K562 (cell line): ENCODE results near the gene KLK15. TPM values are rescaled to one million over a fixed set of nuclear protein-coding genes. Genes with fewer than 3 reads are reported as not detected.

Experiments
- BCLAF1 ChIP-seq, 2 experiments: fragments of 450-650 bp in 1 of 2; IDR thresholded peaks; 2 replicates each; pipeline ENCODE4 v1.6.1; 2011 to 2017; ENCODE audit warnings: low read depth in 2 of 2, antibody characterized with exemption in 1 of 2, borderline replicate concordance in 1 of 2, low read length in 1 of 2, mild to moderate bottlenecking in 1 of 2, mixed read lengths in 1 of 2; ENCODE audit not compliant: control insufficient read depth in 1 of 2
- FUS ChIP-seq: fragments of 200-400 bp; formaldehyde crosslinking; optimal IDR thresholded peaks from 2 replicates; pipeline ENCODE3; 2017; ENCODE audit warnings: low read depth, low read length
- ILK ChIP-seq: fragments of 450-650 bp; IDR thresholded peaks from 2 replicates; pipeline ENCODE4 v1.6.1; 2016; ENCODE audit warnings: missing genetic modification characterization, low read depth, mild to moderate bottlenecking, missing compliant biosample characterization, moderate library complexity, borderline replicate concordance
- KLF6 ChIP-seq: fragments of 250-450 bp; sonication (Bioruptor Pico); IDR thresholded peaks from 2 replicates; pipeline ENCODE4 v1.4.0; 2020; ENCODE audit warnings: mild to moderate bottlenecking, moderate library complexity, borderline replicate concordance
- MXD1 ChIP-seq: fragments of 250-450 bp; sonication (Bioruptor Pico); IDR thresholded peaks from 2 replicates; pipeline ENCODE4 v1.8.0; 2021; ENCODE audit warnings: borderline replicate concordance, mild to moderate bottlenecking, moderate library complexity; ENCODE audit not compliant: poor library complexity, severe bottlenecking
- PBX2 ChIP-seq, 2 experiments: IDR thresholded peaks in 1 of 2; conservative IDR thresholded peaks in 1 of 2; 2 replicates each; pipeline ENCODE4 v1.6.1; 2016; ENCODE audit warnings: low read depth in 2 of 2, mild to moderate bottlenecking in 1 of 2, missing compliant biosample characterization in 1 of 2, missing genetic modification characterization in 1 of 2, moderate library complexity in 1 of 2
- TCF3 ChIP-seq: sonication (generic); formaldehyde crosslinking; IDR thresholded peaks from 2 replicates; pipeline ENCODE4 v1.4.0; 2020; ENCODE audit warnings: mild to moderate bottlenecking, missing genetic modification reagents
- TRIM28 ChIP-seq: fragments of 450-650 bp; IDR thresholded peaks from 2 replicates; pipeline ENCODE4 v1.6.1; 2017
- UBTF ChIP-seq, 2 experiments: IDR thresholded peaks; 2 replicates each; pipeline ENCODE4 v1.6.1; 2012; ENCODE audit warnings: improper control_type of control experiment in 2 of 2, low read depth in 2 of 2, low read length in 2 of 2, borderline replicate concordance in 1 of 2
- XRCC4 ChIP-seq: IDR thresholded peaks from one replicate; pipeline ENCODE4 v1.6.1; 2011; ENCODE audit not compliant: insufficient read depth, insufficient read length; ENCODE audit errors: extremely low read depth
- ZFP91 ChIP-seq: sonication (generic); formaldehyde crosslinking; IDR thresholded peaks from 2 replicates; pipeline ENCODE4 v1.8.0; 2022; ENCODE audit warnings: mild to moderate bottlenecking, missing genetic modification reagents
- polyA plus RNA-seq, 8 experiments: library from polyadenylated mRNA; depleted of rRNA in 4 of 8; stranded (reverse) in 5 of 8; unstranded in 3 of 8; fragments of >200 nt; fragmentation: Nextera tagmentation in 2 of 8; fragmentation: Illumina TruSeq in 1 of 8; extraction: Ambion mirVana in 2 of 8; extraction: Trizol in 1 of 8; gene quantifications; 2 replicates each; pipeline versions ENCODE4 v1.2.1 to v1.2.3, GENCODE V29; 2011 to 2014; ENCODE audit warnings: inconsistent platforms in 1 of 8, missing spikeins in 1 of 8
- total RNA-seq, 7 experiments: library from RNA; depleted of rRNA in 6 of 7; stranded (reverse); fragments of >200 nt in 6 of 7; fragmentation: Illumina TruSeq in 2 of 7; extraction: Trizol in 2 of 7; gene quantifications; 2 replicates each; pipeline versions ENCODE4 v1.2.1 to v1.2.3, GENCODE V29; 2011 to 2021; ENCODE audit warnings: low replicate concordance in 1 of 7

KLK15 gene
- total and polyA plus RNA-seq, 9 of the 15 experiments (the other 6 are each of a cell fraction or from before 2014, with no cell fraction given), result not detected

GRCh38 chr19:50870417-50871089 lies 37.2 kb upstream of the KLK15 start (continued):
- TF ChIP-seq MXD1 (CRISPR knock-in tag) (no peak), TCF3 (CRISPR knock-in tag) (peak; percentile 46; the same call in 1 of the 2 replicates), KLF6 (no peak), FUS (no peak), BCLAF1 (IDR thresholded peaks at IDR 0.05; ENCODE audit: borderline replicate concordance in 1 of 2, control insufficient read depth in 1 of 2, low read depth in 2 of 2, low read length in 1 of 2) (no peak), UBTF (IDR thresholded peaks at IDR 0.05; ENCODE audit: borderline replicate concordance in 1 of 2, low read depth in 2 of 2, low read length in 2 of 2) (no peak), ILK (tag) (no peak), XRCC4 (no peak), PBX2 (CRISPR knock-in tag; IDR thresholded peaks at IDR 0.05; ENCODE audit: low read depth) (no peak), PBX2 (tag; conservative IDR thresholded peaks at IDR 0.05; ENCODE audit: low read depth) (0 out of 2 replicates have a peak, but pooled peaks have one; percentile 25), ZFP91 (no peak), TRIM28 (no peak)
